SK-N-SH (cell line): Measurements from ENCODE around the gene SLC22A4. TPM values are rescaled to one million over a fixed set of nuclear protein-coding genes. Genes with fewer than 3 reads are reported as not detected.

Source experiments
- CTCF ChIA-PET: fragments of 300-600, 350-600 bp; formaldehyde crosslinking; extraction: SDS; loops from one replicate; lab custom pipeline; 2021; lab: Yijun Ruan, JAX
- POLR2A ChIA-PET: fragments of 350-600 bp; sonication (Branson Sonifier 250); formaldehyde crosslinking; extraction: SDS; loops from one replicate; lab custom pipeline; 2020; ENCODE audit warnings: antibody characterized with exemption, inconsistent platforms; lab: Yijun Ruan, JAX
- DNase-seq: peaks from one replicate; pipeline ENCODE4 v3.0.0; 2012
- H2AFZ ChIP-seq: fragments of 200-600 bp; sonication (generic); 2 replicates; pipeline ENCODE4 v1.8.1; 2016; ENCODE audit warnings: antibody characterized with exemption, mild to moderate bottlenecking, low read depth
- H3F3A ChIP-seq: fragments of 200-600 bp; sonication (generic); replicated peaks from 2 replicates; pipeline ENCODE3; 2016; ENCODE audit warnings: antibody characterized with exemption, mild to moderate bottlenecking; ENCODE audit not compliant: insufficient read depth
- H3K27ac ChIP-seq, 2 experiments: fragments of 200-500 bp in 1 of 2; fragments of 200-600 bp in 1 of 2; sonication (Bioruptor generic) in 1 of 2; sonication (generic), shearing (Covaris generic) in 1 of 2; 2 replicates each; pipeline versions ENCODE4 v1.5.1 to v1.6.1; 2014 to 2016; ENCODE audit warnings: low read depth in 2 of 2, inconsistent platforms in 1 of 2, low read length in 1 of 2, mild to moderate bottlenecking in 1 of 2, mixed read lengths in 1 of 2
- H3K27me3 ChIP-seq: fragments of 200-600 bp; sonication (generic), shearing (Covaris generic); 2 replicates; pipeline ENCODE4 v1.6.1; 2016; ENCODE audit warnings: mixed run types; ENCODE audit not compliant: insufficient read depth
- H3K36me3 ChIP-seq, 2 experiments: fragments of 200-500 bp in 1 of 2; fragments of 200-600 bp in 1 of 2; sonication (Bioruptor generic) in 1 of 2; sonication (generic) in 1 of 2; replicated peaks in 1 of 2; 2 replicates each; pipeline versions ENCODE3 to v1.5.1; 2014 to 2016; ENCODE audit warnings: low read length in 1 of 2, mild to moderate bottlenecking in 1 of 2; ENCODE audit not compliant: insufficient read depth in 2 of 2, control insufficient read depth in 1 of 2
- H3K4me1 ChIP-seq, 2 experiments: fragments of 200-500 bp in 1 of 2; fragments of 200-600 bp in 1 of 2; sonication (Bioruptor generic) in 1 of 2; sonication (generic), shearing (Covaris generic) in 1 of 2; 2 replicates each; pipeline versions ENCODE4 v1.5.1 to v1.6.1; 2014 to 2016; ENCODE audit warnings: low read depth in 1 of 2, low read length in 1 of 2, mixed run types in 1 of 2; ENCODE audit not compliant: insufficient read depth in 2 of 2, control insufficient read depth in 1 of 2
- H3K4me2 ChIP-seq: fragments of 200-600 bp; sonication (generic), shearing (Covaris generic); 2 replicates; pipeline ENCODE4 v1.6.1; 2017; ENCODE audit warnings: mixed run types
- H3K4me3 ChIP-seq, 2 experiments: fragments of 200-500 bp in 1 of 2; fragments of 200-600 bp in 1 of 2; sonication (Bioruptor generic) in 1 of 2; sonication (generic), shearing (Covaris generic) in 1 of 2; 2 replicates each; pipeline versions ENCODE4 v1.5.1 to v1.8.1; 2014 to 2016; ENCODE audit warnings: low read depth in 2 of 2, inconsistent platforms in 1 of 2, low read length in 1 of 2, mild to moderate bottlenecking in 1 of 2, mixed read lengths in 1 of 2, moderate library complexity in 1 of 2
- H3K79me2 ChIP-seq: fragments of 200-600 bp; sonication (generic); 2 replicates; pipeline ENCODE4 v1.8.1; 2017; ENCODE audit warnings: mild to moderate bottlenecking; ENCODE audit not compliant: insufficient read depth
- H3K9ac ChIP-seq: fragments of 200-600 bp; sonication (generic); 2 replicates; pipeline ENCODE4 v1.6.1; 2017; ENCODE audit warnings: mixed run types
- H3K9me2 ChIP-seq: fragments of 200-600 bp; sonication (generic); 2 replicates; pipeline ENCODE4 v1.6.1; 2017; ENCODE audit warnings: mixed run types
- H3K9me3 ChIP-seq: fragments of 200-600 bp; sonication (generic); 2 replicates; pipeline ENCODE4 v1.6.1; 2017; ENCODE audit warnings: mixed run types, mild to moderate bottlenecking, moderate library complexity
- H4K20me1 ChIP-seq: fragments of 200-600 bp; sonication (generic); 2 replicates; pipeline ENCODE4 v1.6.1; 2017; ENCODE audit warnings: mild to moderate bottlenecking, mixed run types; ENCODE audit not compliant: insufficient read depth
- CHD2 ChIP-seq: fragments of 150-350 bp; IDR thresholded peaks from 2 replicates; pipeline ENCODE4 v1.6.1; 2018; ENCODE audit warnings: low read length; ENCODE audit not compliant: partially characterized antibody
- ELF1 ChIP-seq: IDR thresholded peaks from 2 replicates; pipeline ENCODE4 v1.4.0; 2012
- EZH2phosphoT487 ChIP-seq: fragments of 200-600 bp; sonication (generic); IDR thresholded peaks from 2 replicates; pipeline ENCODE4 v1.6.1; 2017; ENCODE audit warnings: low read depth, mixed run types, mild to moderate bottlenecking, antibody characterized with exemption, moderate library complexity, borderline replicate concordance
- FOXM1 ChIP-seq: IDR thresholded peaks from 2 replicates; pipeline ENCODE4 v1.4.0; 2012; ENCODE audit warnings: low read depth, mild to moderate bottlenecking
- GATA2 ChIP-seq: sonication (generic); formaldehyde crosslinking; IDR thresholded peaks from 2 replicates; pipeline ENCODE4 v1.5.0; 2020; ENCODE audit warnings: mild to moderate bottlenecking, missing genetic modification reagents
- MEF2A ChIP-seq: IDR thresholded peaks from 2 replicates; pipeline ENCODE4 v1.4.0; 2012; ENCODE audit warnings: low read depth, borderline replicate concordance
- MXI1 ChIP-seq: IDR thresholded peaks from 2 replicates; pipeline ENCODE4 v1.6.1; 2012; ENCODE audit warnings: mild to moderate bottlenecking, low read depth, low read length, improper control_type of control experiment
- NRF1 ChIP-seq: IDR thresholded peaks from 2 replicates; pipeline ENCODE4 v1.6.1; 2012; ENCODE audit warnings: low read depth, mild to moderate bottlenecking, low read length
- RAD21 ChIP-seq: IDR thresholded peaks from 2 replicates; pipeline ENCODE4 v1.6.1; 2012; ENCODE audit warnings: mild to moderate bottlenecking, low read length
- RCOR1 ChIP-seq: fragments of 150-350 bp; IDR thresholded peaks from 2 replicates; pipeline ENCODE4 v1.6.1; 2017; ENCODE audit warnings: antibody characterized with exemption, low read length
- SMC3 ChIP-seq: IDR thresholded peaks from 2 replicates; pipeline ENCODE4 v1.6.1; 2012; ENCODE audit warnings: low read depth, low read length, improper control_type of control experiment
- WGBS: methylation state at CpG from one replicate; pipeline ENCODE4 v1.1.6; 2017; ENCODE audit warnings: low lambda C conversion rate; 5-methylcytosine and 5-hydroxymethylcytosine counted together
- polyA plus RNA-seq, 3 experiments: library from polyadenylated mRNA; depleted of rRNA; stranded (reverse); fragments of >200 nt; gene quantifications; 2 replicates each; pipeline ENCODE4 v1.2.3, GENCODE V29; 2012
- TF ChIP-seq, protein P1 (sequence below): fragments of 150-350 bp; IDR thresholded peaks from 2 replicates; pipeline ENCODE4 v1.6.1; 2016; ENCODE audit warnings: mild to moderate bottlenecking, low read depth, low read length
- TF ChIP-seq, protein P2 (sequence below): fragments of 150-350 bp; IDR thresholded peaks from 2 replicates; pipeline ENCODE4 v1.6.1; 2017; ENCODE audit warnings: antibody characterized with exemption, low read length, low read depth, borderline replicate concordance
- TF ChIP-seq, protein P3 (sequence below): IDR thresholded peaks from 2 replicates; pipeline ENCODE4; 2012
- TF ChIP-seq, protein P4 (sequence below): IDR thresholded peaks from 2 replicates; pipeline ENCODE4 v1.4.0; 2012; ENCODE audit warnings: low read depth, borderline replicate concordance
- TF ChIP-seq, protein P5 (sequence below): IDR thresholded peaks from 2 replicates; pipeline ENCODE4 v1.4.0; 2012; ENCODE audit warnings: low read depth

SLC22A4 gene
- polyA plus RNA-seq, 1 of the 3 experiments (the other 2 are of a cell fraction): 3.3 TPM

DNA sequence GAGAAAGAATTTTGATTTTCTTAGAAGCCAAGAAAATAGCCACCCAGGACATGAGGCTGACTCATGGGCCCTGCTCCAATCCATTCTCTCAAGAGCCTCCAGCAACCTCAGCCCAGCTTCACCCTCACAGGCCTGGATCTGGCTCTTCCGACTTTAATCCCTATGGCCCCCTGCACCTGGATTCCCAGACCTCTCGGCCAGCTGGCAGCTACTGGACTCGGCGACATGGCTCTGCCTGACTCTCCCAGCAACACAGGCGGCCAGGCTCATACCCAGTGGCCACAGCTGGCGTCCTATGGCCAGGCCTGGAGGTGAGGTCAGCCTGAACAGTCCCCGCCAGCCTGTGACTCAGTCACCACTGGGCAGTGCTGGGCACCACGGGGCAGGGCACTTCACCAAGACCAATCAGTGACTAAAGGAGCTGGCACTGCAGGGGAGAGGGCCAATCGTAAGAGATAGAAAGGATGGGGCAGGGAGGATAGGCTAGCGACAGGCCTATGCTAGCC, 42.9 kb upstream of the SLC22A4 start:
- no peaks in the 10 kb centered on the region for H3K9me2 ChIP-seq
- no peaks in the 10 kb centered on the region for H3K79me2 ChIP-seq
- H3K27me3 ChIP-seq: no peaks in the 10 kb centered on the region
- WGBS: 70% methylated on average over 7 of the region's 10 CpGs
- H4K20me1 ChIP-seq: no peaks in the 10 kb centered on the region
- H3K4me3 ChIP-seq: no peak overlapping the region
- no peak overlapping the region for H2AFZ ChIP-seq
- H3F3A ChIP-seq: no peaks in the 10 kb centered on the region
- H3K27ac ChIP-seq: no peak overlapping the region
- ChIA-PET CTCF (interaction anchor here (0.8 to 4.0 kb wide), 5 partner anchors 13 to 251 kb away, joined by 3 to 24 read pairs (median 3); partner anchors contain the start of gene P4HA2), POLR2A (interaction anchor here (0.8 to 1.0 kb wide), 2 partner anchors 8 to 118 kb away, joined by 3 read pairs; no protein-coding TSS in a partner anchor)
- TF ChIP-seq RAD21 (no peak), MXI1 (no peak), ELF1 (no peak), NRF1 (no peak), MEF2A (no peak)
- TF ChIP-seq, protein P1, sequence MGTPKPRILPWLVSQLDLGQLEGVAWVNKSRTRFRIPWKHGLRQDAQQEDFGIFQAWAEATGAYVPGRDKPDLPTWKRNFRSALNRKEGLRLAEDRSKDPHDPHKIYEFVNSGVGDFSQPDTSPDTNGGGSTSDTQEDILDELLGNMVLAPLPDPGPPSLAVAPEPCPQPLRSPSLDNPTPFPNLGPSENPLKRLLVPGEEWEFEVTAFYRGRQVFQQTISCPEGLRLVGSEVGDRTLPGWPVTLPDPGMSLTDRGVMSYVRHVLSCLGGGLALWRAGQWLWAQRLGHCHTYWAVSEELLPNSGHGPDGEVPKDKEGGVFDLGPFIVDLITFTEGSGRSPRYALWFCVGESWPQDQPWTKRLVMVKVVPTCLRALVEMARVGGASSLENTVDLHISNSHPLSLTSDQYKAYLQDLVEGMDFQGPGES: no peak
- no peak overlapping the region for H3K4me2 ChIP-seq
- DNase-seq: no peak
- no peaks in the 10 kb centered on the region; the same call in 1 of the 2 replicates for H3K9me3 ChIP-seq
- H3K9ac ChIP-seq: no peak overlapping the region
- peaks cover 4 to 5% of the 10 kb centered on the region in 2 experiments; a peak in 2 of 4 replicates for H3K4me1 ChIP-seq
- H3K36me3 ChIP-seq: no peaks in the 10 kb centered on the region

DNA sequence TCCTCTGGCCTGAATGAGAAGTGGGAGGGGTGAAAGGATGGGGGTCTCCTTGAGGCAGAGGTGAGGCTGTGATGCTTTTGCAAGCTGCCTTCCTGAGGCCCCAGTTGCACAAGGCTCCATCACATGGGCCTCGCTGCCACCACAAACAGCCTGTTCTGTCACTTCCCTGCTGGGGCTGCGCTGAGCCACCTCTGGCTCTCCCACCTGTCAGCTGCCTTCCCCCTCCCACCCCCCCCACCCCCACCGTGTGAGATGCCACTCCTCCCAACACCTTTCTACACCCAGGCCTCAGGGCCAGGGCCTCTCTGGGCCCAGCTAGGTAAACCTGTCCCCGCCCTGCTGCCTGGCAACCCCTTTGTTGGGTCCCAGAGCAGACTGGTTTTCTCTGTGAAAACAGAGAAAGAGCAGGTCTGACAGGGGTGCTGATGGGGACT, 41.2 kb upstream of the SLC22A4 start:
- no peaks in the 10 kb centered on the region for H3K36me3 ChIP-seq
- TF ChIP-seq, protein P2, sequence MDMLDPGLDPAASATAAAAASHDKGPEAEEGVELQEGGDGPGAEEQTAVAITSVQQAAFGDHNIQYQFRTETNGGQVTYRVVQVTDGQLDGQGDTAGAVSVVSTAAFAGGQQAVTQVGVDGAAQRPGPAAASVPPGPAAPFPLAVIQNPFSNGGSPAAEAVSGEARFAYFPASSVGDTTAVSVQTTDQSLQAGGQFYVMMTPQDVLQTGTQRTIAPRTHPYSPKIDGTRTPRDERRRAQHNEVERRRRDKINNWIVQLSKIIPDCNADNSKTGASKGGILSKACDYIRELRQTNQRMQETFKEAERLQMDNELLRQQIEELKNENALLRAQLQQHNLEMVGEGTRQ: no peak
- TF ChIP-seq FOXM1 (no peak), EZH2phosphoT487 (no peak), NRF1 (no peak), RCOR1 (no peak), SMC3 (no peak), CHD2 (no peak), GATA2 (CRISPR knock-in tag) (no peak)
- TF ChIP-seq, protein P3, sequence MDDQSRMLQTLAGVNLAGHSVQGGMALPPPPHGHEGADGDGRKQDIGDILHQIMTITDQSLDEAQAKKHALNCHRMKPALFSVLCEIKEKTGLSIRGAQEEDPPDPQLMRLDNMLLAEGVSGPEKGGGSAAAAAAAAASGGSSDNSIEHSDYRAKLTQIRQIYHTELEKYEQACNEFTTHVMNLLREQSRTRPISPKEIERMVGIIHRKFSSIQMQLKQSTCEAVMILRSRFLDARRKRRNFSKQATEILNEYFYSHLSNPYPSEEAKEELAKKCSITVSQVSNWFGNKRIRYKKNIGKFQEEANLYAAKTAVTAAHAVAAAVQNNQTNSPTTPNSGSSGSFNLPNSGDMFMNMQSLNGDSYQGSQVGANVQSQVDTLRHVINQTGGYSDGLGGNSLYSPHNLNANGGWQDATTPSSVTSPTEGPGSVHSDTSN: no peak
- TF ChIP-seq, protein P4, sequence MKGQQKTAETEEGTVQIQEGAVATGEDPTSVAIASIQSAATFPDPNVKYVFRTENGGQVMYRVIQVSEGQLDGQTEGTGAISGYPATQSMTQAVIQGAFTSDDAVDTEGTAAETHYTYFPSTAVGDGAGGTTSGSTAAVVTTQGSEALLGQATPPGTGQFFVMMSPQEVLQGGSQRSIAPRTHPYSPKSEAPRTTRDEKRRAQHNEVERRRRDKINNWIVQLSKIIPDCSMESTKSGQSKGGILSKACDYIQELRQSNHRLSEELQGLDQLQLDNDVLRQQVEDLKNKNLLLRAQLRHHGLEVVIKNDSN: no peak
- TF ChIP-seq, protein P5, sequence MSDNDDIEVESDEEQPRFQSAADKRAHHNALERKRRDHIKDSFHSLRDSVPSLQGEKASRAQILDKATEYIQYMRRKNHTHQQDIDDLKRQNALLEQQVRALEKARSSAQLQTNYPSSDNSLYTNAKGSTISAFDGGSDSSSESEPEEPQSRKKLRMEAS: no peak
- no peaks in the 10 kb centered on the region for H3F3A ChIP-seq
- CTCF ChIA-PET: interaction anchor here (1.1 to 4.0 kb wide), 3 partner anchors 14 to 41 kb away, joined by 3 to 17 read pairs (median 15); no protein-coding TSS in a partner anchor
- H3K9me2 ChIP-seq: no peaks in the 10 kb centered on the region
- no peak overlapping the region for H3K27ac ChIP-seq
- WGBS: 77% methylated on average over 4 of the region's 4 CpGs
- H3K79me2 ChIP-seq: peaks cover 6% of the 10 kb centered on the region; the same call in 1 of the 2 replicates
- POLR2A ChIA-PET: no interaction called here
- no peak overlapping the region for H2AFZ ChIP-seq
- DNase-seq: no peak
- H3K4me3 ChIP-seq: no peak overlapping the region
- no peak overlapping the region for H3K4me2 ChIP-seq
- no peaks in the 10 kb centered on the region for H3K9me3 ChIP-seq
- no peak overlapping the region for H3K9ac ChIP-seq
- H4K20me1 ChIP-seq: no peaks in the 10 kb centered on the region
- H3K27me3 ChIP-seq: no peaks in the 10 kb centered on the region
- peaks cover 5 to 13% of the 10 kb centered on the region in 2 experiments; a peak in 2 of 4 replicates for H3K4me1 ChIP-seq
